Muscle of arm (tissue), 12 donors: ENCODE results near the gene KSR1. TPM values are rescaled to one million over a fixed set of nuclear protein-coding genes. Genes with fewer than 3 reads are reported as not detected.
"Not testable (repeated sequence)": the region's sequence is repeated elsewhere in the genome, so short reads cannot be mapped to it uniquely, and the experiment has no call there.

ENCODE experiments used
- DNase-seq: peaks from one replicate; pipeline ENCODE4 v3.0.0-alpha.2; 2013
- polyA plus RNA-seq, 12 donors: library from polyadenylated mRNA; unstranded; fragments of 120-200 nt; gene quantifications; one replicate each; pipeline ENCODE4 v1.2.1, GENCODE V29; 2013; ENCODE audit not compliant: insufficient read length in 12 of 12

KSR1 gene
- polyA plus RNA-seq, 12 donors, result 61.7 to 121 (median 95.5) TPM; not detected in 1

DNA sequence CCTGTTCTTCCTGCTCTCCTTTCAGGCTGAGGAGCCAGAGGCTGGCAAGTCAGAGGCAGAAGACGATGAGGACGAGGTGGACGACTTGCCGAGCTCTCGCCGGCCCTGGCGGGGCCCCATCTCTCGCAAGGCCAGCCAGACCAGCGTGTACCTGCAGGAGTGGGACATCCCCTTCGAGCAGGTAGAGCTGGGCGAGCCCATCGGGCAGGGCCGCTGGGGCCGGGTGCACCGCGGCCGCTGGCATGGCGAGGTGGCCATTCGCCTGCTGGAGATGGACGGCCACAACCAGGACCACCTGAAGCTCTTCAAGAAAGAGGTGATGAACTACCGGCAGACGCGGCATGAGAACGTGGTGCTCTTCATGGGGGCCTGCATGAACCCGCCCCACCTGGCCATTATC lies 149.2 kb downstream of the KSR1 start:
- DNase-seq, result no peak

DNA sequence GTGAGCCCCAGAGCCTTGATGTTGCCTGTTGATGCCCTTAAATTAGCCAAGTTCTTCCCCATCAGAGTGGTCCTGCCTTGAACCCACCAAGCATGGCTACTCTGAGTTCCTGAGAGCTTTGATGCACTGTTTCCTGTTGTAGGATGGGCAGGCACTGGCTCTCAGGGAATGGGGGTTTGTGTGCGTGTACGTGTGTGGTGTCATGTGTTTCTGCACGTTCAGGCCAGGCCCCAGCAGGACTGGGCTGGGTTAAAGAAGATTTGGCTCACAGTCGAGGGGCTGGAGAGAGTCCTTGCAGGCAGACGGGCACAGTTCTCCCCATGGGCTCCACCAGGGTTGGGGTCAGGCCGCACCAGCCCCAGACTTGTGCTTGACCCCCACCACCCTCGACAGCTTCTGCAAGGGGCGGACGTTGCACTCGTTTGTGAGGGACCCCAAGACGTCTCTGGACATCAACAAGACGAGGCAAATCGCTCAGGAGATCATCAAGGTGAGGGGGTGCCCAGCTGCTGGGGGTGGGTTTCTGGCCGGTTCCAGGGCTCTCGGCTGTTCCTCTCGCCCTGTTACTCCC lies 151.4 kb downstream of the KSR1 start:
- DNase-seq, result no peak

DNA sequence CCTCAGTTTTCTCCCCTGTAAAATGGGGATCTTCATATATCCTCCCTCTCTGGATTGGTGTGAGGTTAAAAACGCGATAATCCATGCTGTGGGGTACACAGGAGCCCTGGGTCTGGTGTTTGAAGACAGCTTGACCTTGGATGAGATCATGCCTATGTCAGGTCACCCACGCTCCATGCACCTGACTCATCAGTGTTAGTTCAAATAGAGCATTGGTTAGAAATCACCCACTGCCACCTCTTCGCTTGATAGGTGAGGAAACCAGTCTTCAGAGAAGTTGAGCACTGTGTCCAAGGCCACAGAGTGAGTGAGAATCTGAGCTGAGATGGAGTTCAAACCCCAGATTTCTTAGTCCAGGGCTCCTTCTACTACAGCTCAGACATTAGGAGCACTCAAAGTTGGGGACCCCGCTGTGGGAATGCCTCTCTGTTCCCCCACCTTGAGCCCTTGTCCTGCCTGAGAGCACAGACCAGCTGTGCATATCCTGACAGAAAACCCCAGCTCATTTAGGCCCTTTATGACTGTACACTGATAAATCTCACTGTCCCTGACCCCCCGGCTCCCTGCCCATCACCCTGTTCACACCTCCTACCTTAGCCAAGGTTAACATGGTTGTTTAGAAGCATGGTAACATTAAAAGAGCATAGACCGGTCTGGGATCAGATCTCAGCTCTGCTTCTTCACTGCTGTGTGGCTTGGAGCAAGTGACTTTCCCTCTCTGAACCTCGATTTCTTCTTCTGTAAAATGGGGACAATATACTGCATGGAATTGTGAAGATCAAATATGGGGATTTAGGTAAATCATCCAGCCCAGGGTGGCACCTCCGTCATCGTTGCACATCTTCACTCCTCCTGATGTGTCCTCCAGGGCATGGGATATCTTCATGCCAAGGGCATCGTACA lies 152.3 kb downstream of the KSR1 start:
- no peak for DNase-seq

DNA sequence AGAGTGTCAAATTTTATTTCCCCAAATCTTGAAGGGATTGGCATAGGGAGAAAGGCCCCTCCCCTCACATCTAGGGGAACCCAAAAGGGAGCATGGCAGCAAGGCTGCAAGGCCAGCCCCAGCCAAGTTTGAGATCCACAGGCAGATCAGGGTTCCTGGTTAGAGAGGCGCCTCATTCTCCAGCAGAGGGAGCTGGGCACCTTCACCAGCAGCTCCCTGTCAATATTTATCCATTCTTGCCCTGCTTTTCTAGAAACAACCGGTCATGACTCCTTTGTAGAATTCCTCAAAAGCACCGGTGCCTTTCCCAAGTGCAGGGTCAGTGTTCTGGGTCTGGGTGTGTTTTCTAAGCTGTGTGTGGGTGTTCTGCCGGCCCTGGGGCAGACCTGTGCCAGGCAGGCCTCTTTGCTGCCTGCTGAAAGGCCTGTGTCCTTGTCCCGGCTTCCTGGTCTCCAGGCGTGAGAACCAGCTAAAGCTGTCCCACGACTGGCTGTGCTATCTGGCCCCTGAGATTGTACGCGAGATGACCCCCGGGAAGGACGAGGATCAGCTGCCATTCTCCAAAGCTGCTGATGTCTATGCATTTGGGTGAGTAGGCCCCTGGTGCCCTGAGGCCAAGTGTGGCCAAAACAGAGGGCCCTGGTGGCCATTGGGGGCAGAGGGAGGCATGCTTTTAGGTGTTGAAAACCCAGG lies 153.5 kb downstream of the KSR1 start:
- no peak for DNase-seq

DNA sequence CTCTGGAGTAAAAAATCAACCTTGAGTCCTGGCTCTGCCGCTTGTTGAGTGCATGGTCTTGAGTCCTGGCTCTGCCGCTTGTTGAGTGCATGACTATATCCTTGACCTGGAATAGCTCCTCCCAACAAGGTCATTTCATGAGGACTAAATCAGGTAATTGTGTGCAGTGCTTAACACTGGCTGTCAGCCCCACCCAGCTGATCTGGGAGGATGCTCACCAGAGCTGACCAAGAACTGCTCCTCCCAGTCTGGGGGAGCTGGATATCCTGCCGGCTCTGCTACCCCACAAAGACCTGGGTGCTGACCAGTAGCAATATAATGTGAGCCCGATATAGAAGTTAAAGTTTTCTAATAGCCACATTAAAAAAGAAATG lies 154.0 kb downstream of the KSR1 start:
- no peak for DNase-seq

DNA sequence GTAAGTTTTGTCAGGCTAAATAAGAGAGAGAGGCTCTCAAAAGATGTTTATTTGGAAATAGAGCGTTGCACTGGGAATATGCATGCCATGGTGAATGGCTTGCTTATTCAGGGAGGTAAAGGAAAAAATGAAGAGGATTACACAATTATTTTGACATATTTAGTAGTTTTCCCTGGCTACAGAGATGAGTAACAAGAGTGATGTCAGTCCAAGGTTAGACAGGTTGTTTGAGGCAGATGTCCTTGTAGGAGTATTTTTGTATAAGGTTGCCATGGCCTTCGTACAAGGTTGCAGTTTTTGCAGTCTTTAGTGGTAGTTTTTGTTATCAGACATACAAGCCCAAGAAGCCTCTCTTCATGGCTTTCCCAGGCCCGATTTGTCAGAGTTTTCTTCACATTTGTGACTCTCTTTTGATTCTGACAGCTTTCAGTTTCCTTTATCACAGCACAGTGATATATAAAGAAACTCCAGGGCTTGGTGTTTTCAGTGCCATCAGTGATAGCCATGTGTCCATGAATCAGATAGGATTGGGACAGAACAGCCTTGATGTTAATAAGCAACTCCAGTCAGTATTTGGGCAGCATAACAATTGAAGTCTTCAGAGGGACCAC lies 156.0 kb downstream of the KSR1 start:
- DNase-seq, result no peak

DNA sequence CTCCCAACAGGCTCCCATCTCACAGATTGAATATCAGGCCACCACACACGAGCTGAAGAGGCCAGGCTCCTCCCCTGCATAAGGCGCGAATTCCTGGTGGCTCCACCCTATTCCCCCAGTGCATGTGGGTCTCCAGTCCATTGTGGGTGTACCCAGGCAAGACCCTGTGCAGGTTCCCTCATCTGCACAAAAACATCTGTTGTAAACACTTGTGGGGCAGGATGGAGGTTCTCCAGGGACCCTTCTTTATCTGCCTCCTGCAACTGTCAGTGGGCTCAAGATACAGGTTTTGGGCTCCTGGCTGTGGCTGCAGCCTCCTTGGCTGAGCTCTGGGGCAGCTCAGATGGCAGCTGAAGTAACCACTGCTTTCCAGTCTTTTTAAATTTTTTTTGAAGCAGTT lies 157.2 kb downstream of the KSR1 start:
- DNase-seq, result no peak

DNA sequence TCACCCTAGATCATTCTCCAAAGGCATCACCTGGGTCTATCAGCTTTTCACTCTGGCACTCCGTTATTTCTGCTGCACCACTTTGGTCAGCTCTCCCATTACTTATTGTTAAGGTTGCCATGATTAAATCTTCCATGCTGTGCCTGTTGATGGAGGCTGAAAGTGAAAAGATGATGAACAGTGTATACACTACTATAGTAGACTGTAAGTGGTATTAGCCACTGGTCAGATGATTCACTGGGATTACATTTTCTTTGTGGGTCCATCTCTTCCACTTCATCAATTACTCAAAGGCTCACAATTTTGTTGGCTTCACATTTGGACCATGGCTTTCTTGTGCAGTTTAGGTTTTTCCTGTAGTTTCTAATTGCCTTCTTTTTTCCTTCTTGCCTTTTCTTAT lies 158.9 kb downstream of the KSR1 start:
- no peak for DNase-seq

DNA sequence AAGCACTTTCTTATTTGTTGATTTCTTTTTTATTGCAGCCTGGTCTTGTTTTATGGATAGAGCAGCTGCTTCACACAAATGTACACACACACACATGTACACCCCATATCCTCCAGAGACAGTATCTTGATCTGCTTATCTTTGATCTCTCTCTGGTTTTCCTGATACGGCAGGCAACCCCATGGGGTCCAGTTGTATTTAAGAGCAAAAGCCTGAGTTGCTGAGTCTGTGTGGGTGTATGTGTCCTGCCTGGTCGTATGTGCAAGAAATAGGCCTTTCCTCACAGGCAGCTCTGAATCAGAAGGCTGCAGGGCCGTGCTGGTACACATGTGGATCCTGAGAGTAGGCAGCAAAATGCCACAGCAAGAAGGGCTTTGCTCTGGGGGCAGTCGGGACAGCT lies 160.2 kb downstream of the KSR1 start:
- no peak for DNase-seq

DNA sequence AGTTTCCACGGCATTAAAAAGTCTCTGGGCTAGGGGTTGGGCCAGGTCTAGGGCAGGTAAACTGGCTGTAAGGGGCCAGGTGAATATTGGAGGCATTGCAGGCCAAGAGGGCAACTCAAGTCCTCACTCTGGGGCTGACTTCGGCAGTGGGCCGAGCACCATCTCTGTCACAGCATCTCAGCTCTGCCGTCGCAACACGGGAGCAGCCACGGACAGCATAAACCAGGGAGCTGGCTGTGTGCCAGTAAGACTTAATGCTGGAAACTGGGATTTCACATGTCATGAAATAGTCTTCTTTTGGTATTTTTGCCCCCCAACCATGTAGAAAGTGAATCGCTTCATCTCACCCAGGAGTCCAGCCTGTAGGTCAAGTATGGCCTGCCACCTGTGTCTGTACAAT lies 162.2 kb downstream of the KSR1 start:
- DNase-seq, result no peak

DNA sequence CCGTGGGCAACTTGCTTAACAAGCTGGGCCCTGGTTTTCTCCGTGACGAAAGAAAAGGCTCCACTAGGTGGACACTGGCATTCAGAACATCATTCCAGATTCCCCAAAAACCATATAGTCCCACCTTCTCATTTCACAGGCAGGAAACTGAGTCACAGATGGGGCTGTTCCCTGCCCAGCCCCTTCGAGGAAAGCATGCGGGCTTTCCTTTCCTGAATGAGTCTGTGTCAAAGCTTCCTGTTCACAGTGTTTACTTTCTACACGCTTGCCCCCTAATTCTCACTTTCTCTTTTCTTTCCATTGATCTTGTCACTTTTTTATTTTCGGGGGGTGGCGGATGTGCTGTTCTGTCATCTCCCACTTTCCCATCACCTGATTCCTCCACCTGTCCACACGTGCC lies 164.5 kb downstream of the KSR1 start:
- no peak for DNase-seq

DNA sequence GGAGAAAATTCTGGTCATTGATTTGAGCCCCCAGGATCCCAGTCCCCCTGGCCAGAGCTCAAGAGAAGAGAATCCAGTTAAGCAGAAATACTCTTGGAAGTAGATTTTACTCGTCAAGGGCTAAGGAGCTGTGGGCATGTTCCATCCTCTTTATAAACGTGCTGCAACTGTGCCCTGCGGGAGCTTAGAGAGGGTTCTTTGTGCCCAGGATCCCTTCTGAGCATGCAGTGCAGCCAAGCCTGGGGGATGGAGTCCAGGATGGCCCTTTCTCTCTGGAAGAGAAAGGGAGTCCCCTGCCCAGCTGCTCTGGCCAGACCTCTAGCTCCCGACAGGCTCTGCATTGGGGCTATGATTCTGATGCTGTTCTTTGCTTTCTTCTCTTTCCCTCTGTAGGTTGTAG lies 165.3 kb downstream of the KSR1 start:
- no peak for DNase-seq

DNA sequence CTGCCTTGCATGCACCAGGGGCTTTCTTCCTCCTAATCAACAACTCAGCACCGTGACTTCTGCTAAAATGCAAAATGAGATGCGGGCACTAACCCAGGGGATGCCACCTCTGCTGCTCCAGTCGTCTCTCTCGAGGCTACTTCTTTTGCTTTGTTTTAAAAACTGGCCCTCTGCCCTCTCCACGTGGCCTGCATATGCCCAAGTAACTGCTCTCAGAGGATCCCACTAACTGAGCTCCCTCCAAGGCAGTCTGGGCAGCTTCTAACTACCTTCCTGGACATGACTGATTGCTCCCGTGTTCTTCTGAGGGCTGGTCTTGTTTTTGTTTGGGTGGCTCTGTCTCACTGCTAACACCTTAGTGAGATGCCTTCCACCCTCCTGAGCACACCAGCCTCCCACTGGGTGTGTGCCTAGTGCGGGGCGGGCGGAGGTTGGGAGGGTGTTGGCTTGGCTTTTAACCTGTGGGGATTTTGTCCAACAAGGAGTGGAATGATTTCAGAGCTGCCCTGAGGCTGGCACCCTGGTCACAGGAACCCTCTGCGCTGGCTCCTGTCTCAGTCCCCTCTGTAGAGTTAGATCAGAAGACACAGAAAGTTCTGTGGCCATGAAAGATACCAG lies 165.8 kb downstream of the KSR1 start:
- DNase-seq, result no peak

DNA sequence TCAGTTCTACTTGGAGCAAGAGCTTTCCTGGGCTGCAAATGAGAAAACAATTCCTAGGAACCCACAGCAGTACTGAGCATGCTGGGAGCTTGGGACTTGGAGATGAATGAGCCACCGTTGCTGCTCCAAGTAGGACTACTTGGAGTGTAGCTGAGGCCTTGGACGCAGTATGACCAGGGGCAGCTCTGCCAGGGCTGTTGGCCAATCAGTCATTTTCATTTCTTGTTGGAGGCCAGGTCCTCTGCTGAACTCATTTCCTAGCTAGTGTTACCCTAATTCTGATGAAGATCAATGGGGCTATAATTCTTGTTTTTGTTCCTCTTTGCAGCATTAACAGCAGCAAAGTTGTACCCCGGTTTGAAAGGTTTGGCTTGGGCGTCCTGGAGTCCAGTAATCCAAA lies 166.7 kb downstream of the KSR1 start:
- peak; percentile 73 for DNase-seq

DNA sequence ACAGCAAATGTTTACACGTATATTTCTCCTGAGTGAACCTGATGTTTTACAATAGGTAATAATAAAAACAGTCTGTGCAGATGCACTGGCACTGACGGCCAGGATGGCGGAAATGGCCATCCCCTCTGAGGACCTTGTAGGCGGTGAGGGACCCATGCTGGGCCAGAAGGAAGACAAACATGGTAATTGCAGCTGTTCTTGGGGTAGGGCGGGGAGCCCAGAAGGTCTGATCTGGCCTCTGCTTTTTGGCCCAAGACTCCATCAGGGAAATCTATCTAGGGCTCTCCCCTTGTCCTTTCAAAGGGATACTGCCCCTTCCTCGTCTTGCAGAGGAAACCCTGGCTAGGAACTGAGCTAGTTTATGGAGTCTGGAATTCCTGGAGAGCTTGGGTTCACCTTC lies 167.4 kb downstream of the KSR1 start:
- peak; percentile 37 for DNase-seq

DNA sequence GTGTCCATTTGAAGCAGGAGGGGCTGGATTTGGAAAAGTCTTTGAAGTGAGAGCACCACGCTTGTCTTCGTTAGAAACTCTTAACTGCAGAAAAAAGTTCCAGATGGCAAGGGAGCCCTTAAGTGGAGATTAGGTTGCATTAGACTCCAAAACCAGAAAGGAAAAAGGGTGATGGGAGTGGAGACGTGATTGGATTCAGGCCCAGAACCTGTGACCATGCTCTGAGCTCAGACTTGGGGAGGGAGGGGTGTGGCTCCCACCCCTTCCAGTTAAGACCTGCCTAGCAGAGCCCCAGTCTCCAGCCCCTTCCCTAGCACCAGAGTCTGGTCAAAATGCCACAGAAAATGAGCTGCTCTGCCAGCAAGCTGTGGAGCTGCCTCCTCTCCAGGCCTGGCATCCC lies 168.3 kb downstream of the KSR1 start:
- DNase-seq, result no peak

DNA sequence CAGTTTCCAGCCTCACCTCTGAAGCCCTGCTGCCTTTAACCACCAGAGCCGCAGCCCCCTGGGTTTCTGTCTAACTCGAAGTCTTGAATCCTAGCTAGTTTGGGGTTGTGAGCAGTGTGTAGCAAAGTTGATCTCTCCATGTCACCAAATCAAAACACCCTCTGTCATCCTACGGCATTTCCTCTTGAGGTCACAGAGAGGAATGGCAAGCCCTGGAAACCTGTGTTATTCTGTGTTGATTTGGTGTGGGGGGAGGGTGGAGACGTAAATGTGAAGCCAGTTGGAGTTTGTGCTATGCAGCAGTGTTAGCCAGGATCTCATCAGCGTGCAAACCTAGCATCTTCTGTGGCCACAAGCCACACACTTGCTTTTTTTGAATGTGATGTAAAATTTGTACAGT lies 169.6 kb downstream of the KSR1 start:
- no peak for DNase-seq

DNA sequence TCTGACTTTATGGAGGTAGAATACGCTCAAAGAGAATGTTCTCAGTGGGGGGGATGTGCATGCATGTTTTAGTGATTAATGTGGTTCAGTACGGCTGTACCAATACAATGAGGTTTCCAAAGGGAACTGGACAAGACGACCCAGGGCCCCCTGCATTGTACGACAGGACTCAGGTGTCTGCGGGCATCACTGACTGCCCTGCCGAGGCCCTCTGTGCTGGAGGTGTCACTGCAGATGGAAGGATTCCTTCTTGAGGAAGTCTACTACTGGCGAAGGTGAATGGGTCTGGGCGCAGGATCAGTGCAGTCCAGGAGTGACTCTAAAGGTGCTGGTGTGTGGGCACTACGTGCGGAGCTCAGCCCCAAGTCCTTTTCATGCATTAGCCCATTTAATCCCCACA lies 171.3 kb downstream of the KSR1 start:
- DNase-seq, result no peak

DNA sequence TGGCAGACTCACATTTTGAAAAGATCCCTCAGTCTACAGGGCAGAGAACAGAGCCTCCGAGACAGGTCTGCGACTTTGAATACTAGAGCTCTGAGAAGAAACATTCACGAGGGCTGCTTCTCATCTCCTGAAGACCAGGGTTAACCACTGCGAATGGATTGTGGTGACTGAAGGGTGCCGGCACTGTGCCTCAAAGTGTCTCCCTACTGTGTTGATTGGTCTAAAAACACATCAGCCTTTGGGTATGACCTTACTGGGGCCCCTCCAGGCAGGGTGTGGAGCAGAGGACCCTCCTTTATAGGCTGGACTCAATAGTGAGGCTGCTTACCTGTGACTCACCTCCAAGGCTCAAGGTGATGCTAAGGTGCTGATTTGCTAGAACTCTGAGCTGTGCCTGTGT lies 172.1 kb downstream of the KSR1 start:
- DNase-seq, result no peak

DNA sequence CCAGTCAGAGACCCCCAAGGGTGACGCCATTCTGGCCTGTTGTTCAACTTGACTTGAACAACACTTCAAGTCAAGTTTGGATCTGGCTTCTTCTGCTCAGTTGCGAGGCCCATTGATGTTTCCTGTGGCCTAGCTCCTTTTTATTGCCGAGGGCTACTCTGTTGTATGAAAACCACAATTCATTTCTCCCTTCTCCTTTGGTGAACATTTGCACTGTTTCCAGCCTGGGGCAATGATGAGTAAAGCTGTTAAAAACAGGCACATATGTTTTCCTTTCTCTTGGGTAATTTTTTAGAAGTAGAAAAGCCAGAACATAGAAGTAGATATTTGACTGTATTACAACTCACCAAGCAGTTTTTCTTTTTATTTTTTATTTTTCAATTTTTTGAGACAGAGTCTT lies 173.0 kb downstream of the KSR1 start:
- not testable (repeated sequence) for DNase-seq

DNA sequence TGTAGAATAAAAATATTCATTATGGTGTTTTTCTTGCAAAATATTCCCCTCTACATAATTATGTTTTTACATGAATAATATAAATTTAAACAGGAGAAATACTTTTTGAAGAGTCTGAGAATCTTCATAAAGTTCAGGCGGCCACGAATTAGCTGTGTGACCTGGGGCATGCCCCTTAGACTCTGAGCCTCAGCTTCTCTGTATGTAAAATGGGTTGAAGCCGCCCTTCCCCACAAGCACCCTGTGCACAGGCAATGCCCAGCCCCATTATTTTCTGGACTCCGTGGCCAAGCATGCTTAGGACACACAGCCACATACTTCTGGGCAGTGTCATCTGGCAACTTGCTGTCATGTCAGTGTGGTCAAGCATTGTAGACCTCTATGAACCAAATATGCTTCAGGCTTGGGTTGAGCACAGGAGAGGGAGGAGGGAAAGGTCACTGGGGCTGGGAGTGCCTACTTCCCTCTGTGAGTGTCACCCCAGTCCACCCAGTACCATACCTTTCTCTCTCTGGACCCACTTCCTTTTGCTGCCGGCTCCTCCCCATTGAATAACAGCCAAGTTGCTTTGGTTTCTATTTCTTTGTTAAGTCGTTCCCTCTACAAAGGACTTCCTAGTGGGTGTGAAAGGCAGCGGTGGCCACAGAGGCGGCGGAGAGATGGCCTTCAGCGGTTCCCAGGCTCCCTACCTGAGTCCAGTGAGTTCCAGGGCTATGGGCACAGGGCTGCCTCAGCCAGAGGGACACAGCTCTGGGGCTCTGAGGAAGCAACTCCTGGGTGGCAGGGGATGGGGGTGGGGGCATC lies 174.6 kb downstream of the KSR1 start, which contains the start of gene LGALS9:
Gene LGALS9, plus strand, starts transcription at position 582 of the 804 bp plus-strand sequence. Its CDS starts 78 bp downstream, at position 660.
- DNase-seq, result no peak
